SK-N-MC (cell line): Measurements from ENCODE around the gene DHX16.

Experiments used
- DNase-seq: peaks from one replicate; pipeline ENCODE4 v3.0.0-alpha.2; 2011; ENCODE audit warnings: low read depth, low spot score
- H3K27ac ChIP-seq: fragments of 200-600 bp; sonication (generic); 2 replicates; pipeline ENCODE4 v1.5.1; 2016; ENCODE audit warnings: mixed run types
- H3K36me3 ChIP-seq: fragments of 200-600 bp; sonication (generic); 2 replicates; pipeline ENCODE4 v1.6.1; 2017; ENCODE audit warnings: antibody characterized with exemption, low read length, mixed read lengths; ENCODE audit not compliant: insufficient read depth
- H3K4me3 ChIP-seq: fragments of 200-600 bp; sonication (generic); 2 replicates; pipeline ENCODE4 v1.5.1; 2016
- H3K9ac ChIP-seq: fragments of 200-600 bp; sonication (generic); 2 replicates; pipeline ENCODE4 v1.8.0; 2017; ENCODE audit warnings: mixed run types, mixed read lengths; ENCODE audit not compliant: insufficient read length
- H3K9me3 ChIP-seq: fragments of 200-600 bp; sonication (generic); 2 replicates; pipeline ENCODE4 v1.6.1; 2017; ENCODE audit warnings: low read depth, mild to moderate bottlenecking, antibody characterized with exemption, low read length, moderate library complexity, mixed read lengths
- EZH2 ChIP-seq: fragments of 200-600 bp; sonication (generic); IDR thresholded peaks from one replicate; pipeline ENCODE4 v1.6.1; 2017; ENCODE audit warnings: antibody characterized with exemption
- FOXP2 ChIP-seq: optimal IDR thresholded peaks from 2 replicates; pipeline ENCODE3; 2011; ENCODE audit warnings: mild to moderate bottlenecking, moderate library complexity; ENCODE audit not compliant: insufficient read depth; ENCODE audit errors: extremely low read length, control extremely low read depth
- POLR2AphosphoS5 ChIP-seq: IDR thresholded peaks from 2 replicates; pipeline ENCODE4 v1.6.1; 2012; ENCODE audit warnings: mild to moderate bottlenecking, low read depth, low read length, borderline replicate concordance

Gene DHX16

GRCh38 chr6:30703821-30704220, 31.0 kb upstream of the DHX16 start:
- peaks cover 26% of the 10 kb centered on the region; the same call in 1 of the 2 replicates for H3K36me3 ChIP-seq
- no peak overlapping the region for H3K27ac ChIP-seq

GRCh38 chr6:30703011-30703410, 30.2 kb upstream of the DHX16 start:
- Histone ChIP-seq H3K36me3 (peaks cover 25% of the 10 kb centered on the region; the same call in 1 of the 2 replicates), H3K9ac (no peak overlapping the region), H3K9me3 (no peaks in the 10 kb centered on the region), H3K27ac (no peak overlapping the region), H3K4me3 (no peak overlapping the region)
- DNase-seq, result no peak
- TF ChIP-seq EZH2, result no peak
- no peak for TF ChIP-seq POLR2AphosphoS5
- no peak for TF ChIP-seq FOXP2

More at GRCh38 chr6:30703821-30704220, 31.0 kb upstream of the DHX16 start:
- TF ChIP-seq FOXP2, result no peak
- TF ChIP-seq POLR2AphosphoS5, result no peak
- no peak for TF ChIP-seq EZH2
- Histone ChIP-seq H3K4me3 (no peak overlapping the region), H3K9ac (no peak overlapping the region), H3K9me3 (no peaks in the 10 kb centered on the region)
- no peak for DNase-seq

- Histone ChIP-seq H3K9ac (no peak overlapping the region), H3K36me3 (peaks cover 22% of the 10 kb centered on the region; the same call in 1 of the 2 replicates), H3K27ac (no peak overlapping the region), H3K4me3 (no peak overlapping the region), H3K9me3 (no peaks in the 10 kb centered on the region)
- no peak for TF ChIP-seq POLR2AphosphoS5
- no peak for DNase-seq
Observed at GRCh38 chr6:30700340-30700739, 27.5 kb upstream of the DHX16 start.

GRCh38 chr6:30696432-30696831, 23.6 kb upstream of the DHX16 start:
- H3K4me3 ChIP-seq, result no peak overlapping the region
- TF ChIP-seq FOXP2 (no peak), POLR2AphosphoS5 (no peak), EZH2 (no peak)
- no peak for DNase-seq
- H3K9ac ChIP-seq, result no peak overlapping the region
- no peak overlapping the region for H3K27ac ChIP-seq
- no peaks in the 10 kb centered on the region for H3K9me3 ChIP-seq
- peaks cover 3% of the 10 kb centered on the region; the same call in 1 of the 2 replicates for H3K36me3 ChIP-seq

- DNase-seq, result no peak
- Histone ChIP-seq H3K9me3 (no peaks in the 10 kb centered on the region), H3K27ac (peak overlapping the region; percentile 27; the same call in 1 of the 2 replicates), H3K36me3 (no peaks in the 10 kb centered on the region), H3K9ac (peak overlapping the region; percentile 71), H3K4me3 (peak overlapping the region; percentile 93)
- no peak for TF ChIP-seq EZH2
Observed at GRCh38 chr6:30691208-30691847, 18.5 kb upstream of the DHX16 start.

- H3K9me3 ChIP-seq, result no peaks in the 10 kb centered on the region
- peak within 1 kb of the TSS; percentile 93 for H3K4me3 ChIP-seq
- DNase-seq, result no peak
- H3K27ac ChIP-seq, result peak within 1 kb of the TSS; percentile 27; the same call in 1 of the 2 replicates
- peak within 1 kb of the TSS; percentile 80 for H3K9ac ChIP-seq
- no peaks in the 10 kb centered on the region for H3K36me3 ChIP-seq
- no peak for TF ChIP-seq FOXP2
- peak; percentile 90 for TF ChIP-seq POLR2AphosphoS5
Observed at GRCh38 chr6:30690403-30691207, 17.8 kb upstream of the DHX16 start, which contains the start of gene NRM. Gene NRM (minus strand): TSS chr6:30690984. CDS start chr6:30690974, 10 bp downstream.

GRCh38 chr6:30689985-30690384, 17.2 kb upstream of the DHX16 start:
- TF ChIP-seq FOXP2 (no peak), EZH2 (no peak), POLR2AphosphoS5 (no peak)
- Histone ChIP-seq H3K4me3 (peak overlapping the region; percentile 93), H3K36me3 (no peaks in the 10 kb centered on the region), H3K9ac (peak overlapping the region; percentile 80), H3K9me3 (no peaks in the 10 kb centered on the region), H3K27ac (no peak overlapping the region)
- no peak for DNase-seq

- no peak for DNase-seq
- Histone ChIP-seq H3K4me3 (no peak overlapping the region; the same call in 1 of the 2 replicates), H3K9ac (no peak overlapping the region), H3K27ac (no peak overlapping the region), H3K9me3 (no peaks in the 10 kb centered on the region), H3K36me3 (no peaks in the 10 kb centered on the region)
- no peak for TF ChIP-seq FOXP2
- TF ChIP-seq EZH2, result no peak
- TF ChIP-seq POLR2AphosphoS5, result no peak
Observed at GRCh38 chr6:30689022-30689865, 16.4 kb upstream of the DHX16 start.
